H4 (cell line): Measurements from ENCODE around the gene OR2T5. TPM values are rescaled to one million over a fixed set of nuclear protein-coding genes. Genes with fewer than 3 reads are reported as not detected.
"Not testable (repeated sequence)": the region's sequence is repeated elsewhere in the genome, so short reads cannot be mapped to it uniquely, and the experiment has no call there.

Experiments
- DNase-seq: peaks from one replicate; pipeline ENCODE4 v3.0.0-alpha.2; 2015; ENCODE audit warnings: low spot score
- total RNA-seq: library from RNA; depleted of rRNA; stranded (reverse); fragments of >200 nt; shearing (Covaris generic); gene quantifications from 2 replicates; pipeline ENCODE4 v1.2.3, GENCODE V29; 2014; rRNA removed

Gene OR2T5, protein sequence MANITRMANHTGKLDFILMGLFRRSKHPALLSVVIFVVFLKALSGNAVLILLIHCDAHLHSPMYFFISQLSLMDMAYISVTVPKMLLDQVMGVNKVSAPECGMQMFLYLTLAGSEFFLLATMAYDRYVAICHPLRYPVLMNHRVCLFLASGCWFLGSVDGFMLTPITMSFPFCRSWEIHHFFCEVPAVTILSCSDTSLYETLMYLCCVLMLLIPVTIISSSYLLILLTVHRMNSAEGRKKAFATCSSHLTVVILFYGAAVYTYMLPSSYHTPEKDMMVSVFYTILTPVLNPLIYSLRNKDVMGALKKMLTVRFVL
- total RNA-seq = not detected in 2 replicates

DNA sequence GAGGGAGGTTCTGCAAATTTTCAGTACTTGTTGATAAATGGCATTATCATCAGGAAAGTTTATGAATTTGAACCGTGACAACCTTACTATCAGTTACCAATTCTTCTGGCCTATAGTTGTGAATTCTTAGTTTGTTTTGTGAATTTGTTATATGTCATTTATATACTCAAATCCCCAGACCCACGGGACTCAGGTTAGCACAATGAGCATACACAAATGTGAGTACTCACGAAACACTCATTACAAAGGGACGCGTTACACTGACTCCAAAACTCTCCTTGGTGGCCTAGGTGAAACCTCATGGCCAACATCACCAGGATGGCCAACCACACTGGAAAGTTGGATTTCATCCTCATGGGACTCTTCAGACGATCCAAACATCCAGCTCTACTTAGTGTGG, at the start of gene OR2T5:
Gene OR2T5 (plus strand): TSS at position 301 of the 400 bp plus-strand sequence. CDS start 0 bp downstream, at position 301.
- not testable (repeated sequence) for DNase-seq

DNA sequence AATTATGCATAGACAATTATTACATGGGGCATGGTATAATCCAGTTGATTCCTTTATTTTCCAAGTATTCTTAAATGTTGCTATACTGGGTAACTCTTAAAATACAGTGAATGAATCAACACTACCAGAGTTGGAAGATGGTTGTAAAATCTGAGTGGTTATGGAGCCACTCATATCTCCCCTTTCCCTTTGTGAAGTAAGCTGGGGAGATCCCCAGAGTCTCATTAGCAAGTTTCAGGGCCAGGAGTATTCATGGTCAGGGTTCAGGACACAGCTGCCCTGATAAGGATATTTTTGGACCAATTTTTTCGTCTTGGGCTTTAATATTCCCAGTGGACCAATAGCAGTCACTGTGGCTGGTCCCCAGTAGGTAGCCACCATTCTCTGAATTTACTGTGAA, 49.7 kb upstream of the OR2T5 start:
- DNase-seq = not testable (repeated sequence)

DNA sequence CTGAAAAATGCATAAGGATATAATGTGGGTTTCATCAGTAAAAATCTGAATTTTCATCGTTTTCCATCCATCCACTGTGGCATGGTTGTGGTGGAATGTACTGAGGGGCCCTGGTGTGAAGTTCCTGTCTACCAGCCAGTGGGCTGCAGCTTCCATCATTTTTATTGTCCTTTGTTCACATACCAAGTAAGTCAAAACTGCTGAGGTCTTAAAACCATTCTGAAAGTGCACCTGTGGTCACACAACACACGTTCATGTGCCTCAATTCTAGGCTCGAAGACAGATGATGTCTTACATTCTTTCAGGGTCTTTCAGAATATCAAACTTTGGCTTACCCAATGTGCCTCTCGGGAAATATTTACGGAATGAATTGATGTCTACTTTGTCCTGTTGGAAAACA, 49.1 kb upstream of the OR2T5 start:
- not testable (repeated sequence) for DNase-seq

DNA sequence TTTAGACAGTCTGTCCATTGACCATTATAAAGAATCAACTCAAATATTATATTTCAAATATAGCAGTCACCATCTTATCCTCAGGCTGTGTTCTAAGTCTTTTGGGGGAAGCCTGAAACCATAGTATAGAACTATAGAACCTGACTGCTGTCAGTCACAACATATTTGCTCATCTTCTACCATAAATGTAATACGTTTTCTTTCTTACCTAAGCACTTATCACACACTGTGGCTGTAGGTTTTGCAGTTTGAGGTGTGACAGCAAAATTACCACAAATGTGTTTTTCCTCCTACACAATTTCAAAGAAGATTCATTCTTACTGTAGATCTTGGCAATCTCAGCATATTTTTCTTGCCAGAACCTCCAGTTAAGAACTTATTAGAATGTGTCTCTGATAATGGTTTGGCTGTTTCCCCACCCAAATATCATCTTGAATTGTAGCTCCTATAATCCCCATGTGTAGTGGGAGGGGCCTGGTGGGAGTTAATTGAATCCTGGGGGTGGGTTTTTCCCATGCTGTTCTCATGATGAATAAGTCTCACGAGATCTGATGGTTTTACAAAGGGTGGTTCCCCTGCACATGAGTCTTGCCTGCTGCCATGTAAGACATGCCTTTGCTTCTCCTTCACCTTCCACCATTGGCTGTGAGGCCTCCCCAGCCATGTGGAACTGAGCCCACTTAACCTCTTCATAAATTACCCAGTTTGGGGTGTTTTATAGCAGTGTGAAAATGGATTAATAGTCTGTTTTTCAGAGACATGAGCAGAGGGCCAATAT, 45.7 kb upstream of the OR2T5 start:
- DNase-seq = not testable (repeated sequence)

DNA sequence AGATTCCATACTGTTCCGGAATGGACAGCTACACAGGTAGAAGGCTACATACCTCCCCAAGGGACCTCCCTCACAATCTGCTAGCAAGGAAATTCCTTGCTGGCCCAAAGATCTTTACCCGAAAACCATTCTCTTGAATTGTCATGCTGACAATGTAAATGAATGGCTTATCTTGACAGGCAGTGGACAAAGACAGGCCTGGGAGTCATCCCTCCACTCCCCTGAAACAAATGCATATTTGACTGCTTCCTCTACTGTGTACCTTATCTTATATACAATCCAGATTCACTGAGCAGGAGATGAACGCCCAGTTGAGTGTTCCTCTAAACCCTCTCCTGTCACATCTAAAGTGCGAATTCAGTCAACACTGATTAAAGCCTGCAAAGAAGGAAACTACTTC, 43.8 kb upstream of the OR2T5 start:
- not testable (repeated sequence) for DNase-seq

DNA sequence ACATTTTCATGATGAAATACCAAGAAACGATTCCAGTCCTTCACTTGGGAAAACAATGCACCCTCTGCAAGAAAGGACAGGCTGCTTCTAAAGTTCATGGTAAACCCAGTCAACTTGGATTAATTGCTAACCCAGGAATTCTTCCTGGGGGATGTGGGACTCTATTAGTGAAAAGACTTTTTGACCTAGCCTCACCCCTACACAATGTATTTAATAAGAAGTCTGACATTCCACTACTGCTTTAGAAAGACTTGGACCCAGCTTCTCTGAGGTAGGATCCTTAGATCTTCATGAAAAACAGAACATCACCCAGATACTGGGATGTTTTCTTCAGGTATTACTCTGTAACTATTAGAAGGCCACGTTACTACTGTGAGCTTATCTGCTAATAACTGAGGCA, 43.0 kb upstream of the OR2T5 start, which contains the start of gene OR2T2:
Gene OR2T2 (plus strand): TSS at position 239 of the 400 bp plus-strand sequence. CDS start 7,161 bp downstream, outside the sequence.
- DNase-seq = not testable (repeated sequence)

DNA sequence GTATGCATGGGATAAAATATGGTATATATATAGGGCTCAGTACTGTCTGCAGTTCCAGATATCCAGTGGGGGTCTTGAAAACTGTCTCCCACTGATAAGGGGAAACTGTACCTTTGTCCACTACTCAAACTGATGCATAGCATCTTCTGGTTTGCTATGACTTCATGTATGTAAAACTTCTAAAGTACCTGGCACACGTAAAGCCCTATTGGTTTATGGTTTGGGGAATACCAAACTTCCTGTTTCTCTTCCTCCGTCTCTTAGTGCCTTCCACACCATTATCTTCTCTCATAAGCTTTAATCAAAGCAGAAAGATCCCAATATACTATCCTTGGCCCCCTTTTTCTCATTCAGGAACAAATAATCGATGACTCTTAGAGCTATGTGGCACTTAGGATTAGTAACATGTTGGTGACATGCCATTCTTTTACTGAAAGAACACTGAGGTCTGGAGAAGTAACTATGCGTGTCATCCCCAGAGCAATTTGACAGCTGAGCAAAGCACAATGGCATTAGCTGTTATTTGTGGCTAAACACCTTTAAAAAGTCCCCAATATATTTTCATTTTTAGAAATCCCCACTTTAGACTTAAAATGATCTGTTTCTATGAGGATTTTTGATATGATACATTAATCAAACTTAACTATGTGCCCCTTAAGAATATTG, 39.8 kb upstream of the OR2T5 start:
- DNase-seq = not testable (repeated sequence)

DNA sequence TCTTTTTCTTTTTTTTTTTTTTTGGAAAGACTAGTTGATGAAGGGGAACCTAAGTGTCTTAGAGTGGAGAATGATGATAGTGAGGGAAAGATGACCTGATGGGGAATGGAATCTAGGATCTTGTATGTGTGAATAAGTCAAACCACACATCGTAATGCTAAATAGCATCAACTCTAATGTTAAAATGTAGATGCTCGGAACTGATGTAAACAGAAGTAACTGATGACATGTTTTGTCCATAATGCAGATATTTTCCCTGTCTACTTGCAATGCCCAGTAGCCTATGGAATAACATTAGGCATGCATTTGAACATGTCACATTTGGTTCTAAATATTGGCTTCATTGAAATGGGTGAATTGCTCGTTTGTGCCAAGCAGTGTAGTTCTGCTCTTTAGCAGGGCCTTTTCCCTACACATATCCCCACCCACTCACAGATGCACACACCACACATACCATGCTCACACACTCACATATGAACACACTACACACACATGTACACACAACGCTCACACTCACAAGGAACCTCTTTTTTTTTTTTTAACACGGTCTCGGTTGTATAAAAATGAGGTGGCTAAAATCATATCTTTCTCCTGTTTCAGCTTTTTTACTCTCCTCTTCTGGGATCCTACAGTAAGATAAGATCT, 38.4 kb upstream of the OR2T5 start:
- DNase-seq = not testable (repeated sequence)

DNA sequence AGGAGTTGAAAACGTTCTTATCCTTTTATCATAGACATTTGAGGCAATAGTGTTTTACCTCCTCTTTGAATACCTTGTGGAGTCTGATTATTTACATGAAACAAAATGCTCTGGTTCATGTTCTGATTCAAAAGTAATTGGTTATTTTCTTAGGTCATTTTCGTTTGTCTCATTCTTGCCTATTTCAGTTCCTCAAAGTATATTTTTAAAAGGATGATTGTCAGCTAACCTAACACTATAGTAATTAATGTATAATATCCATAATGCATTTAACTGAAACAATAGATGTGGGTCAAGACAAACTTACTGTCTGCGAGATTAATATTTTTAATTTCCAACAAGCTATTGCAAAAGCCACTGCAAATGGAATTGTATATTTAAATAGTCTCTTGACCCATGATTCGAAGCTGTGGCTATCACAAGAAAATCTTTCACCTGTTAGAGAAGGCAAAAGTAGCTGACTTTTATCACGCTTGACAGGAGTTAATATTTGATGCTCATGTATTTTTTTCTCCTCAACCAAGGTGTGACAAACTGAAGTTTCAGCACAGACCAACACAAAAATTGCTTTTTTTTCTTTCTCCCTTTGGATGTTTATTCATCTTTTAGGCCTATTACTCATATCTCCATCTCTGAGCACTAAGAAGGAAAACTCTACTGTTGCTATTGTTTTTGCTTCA, 37.8 kb upstream of the OR2T5 start:
- DNase-seq = not testable (repeated sequence)

DNA sequence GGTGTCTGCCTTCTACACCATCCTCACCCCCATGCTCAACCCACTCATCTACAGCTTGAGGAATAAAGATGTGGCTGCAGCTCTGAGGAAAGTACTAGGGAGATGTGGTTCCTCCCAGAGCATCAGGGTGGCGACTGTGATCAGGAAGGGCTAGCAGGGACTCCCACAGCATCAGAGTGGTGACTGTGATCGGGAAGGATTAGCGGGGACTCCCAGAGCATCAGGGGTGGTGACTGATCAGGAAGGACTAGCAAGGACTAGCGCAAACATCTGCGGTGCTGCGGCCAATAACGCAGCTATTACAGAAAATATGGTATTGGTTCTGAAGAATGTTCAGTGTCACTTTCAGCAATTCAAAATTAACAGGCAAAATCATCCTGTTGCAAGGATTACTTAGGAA, 34.8 kb upstream of the OR2T5 start:
- not testable (repeated sequence) for DNase-seq

DNA sequence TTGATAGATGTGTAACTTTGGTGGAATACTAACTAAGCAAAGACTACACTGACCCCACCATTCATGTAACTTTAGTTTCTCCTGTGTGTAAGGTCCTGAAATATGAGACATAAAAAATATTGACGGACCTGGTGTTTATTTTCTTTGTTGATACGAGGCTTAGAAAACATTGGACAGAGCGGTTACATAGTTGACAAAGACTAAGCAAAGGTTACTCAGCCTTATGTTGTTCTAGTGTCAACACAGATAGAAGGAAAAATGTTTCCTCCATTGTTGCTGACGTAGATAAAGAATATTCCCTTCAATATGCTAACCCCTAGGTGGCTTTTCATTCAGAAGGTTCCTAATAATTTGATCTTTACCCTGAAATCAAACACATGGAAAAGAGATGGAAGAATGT, 33.3 kb upstream of the OR2T5 start:
- not testable (repeated sequence) for DNase-seq

DNA sequence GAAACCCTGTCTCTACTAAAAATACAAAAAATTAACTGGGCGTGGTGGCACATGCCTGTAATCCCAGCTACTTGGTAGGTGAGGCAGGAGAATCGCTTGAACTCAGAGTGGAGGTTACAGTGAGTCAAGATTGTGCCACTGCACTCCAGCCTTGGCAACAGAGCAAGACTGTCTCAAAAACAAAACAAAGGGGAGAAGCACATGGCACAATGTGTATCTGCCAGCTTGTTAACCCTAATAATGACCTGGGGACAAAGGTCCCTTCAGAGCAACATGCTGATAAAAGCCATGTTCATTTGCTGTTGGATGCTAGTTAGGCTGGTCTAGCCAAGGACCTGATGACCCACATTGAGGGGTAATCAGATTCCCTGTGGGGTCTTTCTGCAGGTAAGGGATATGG, 31.8 kb upstream of the OR2T5 start:
- DNase-seq = not testable (repeated sequence)

DNA sequence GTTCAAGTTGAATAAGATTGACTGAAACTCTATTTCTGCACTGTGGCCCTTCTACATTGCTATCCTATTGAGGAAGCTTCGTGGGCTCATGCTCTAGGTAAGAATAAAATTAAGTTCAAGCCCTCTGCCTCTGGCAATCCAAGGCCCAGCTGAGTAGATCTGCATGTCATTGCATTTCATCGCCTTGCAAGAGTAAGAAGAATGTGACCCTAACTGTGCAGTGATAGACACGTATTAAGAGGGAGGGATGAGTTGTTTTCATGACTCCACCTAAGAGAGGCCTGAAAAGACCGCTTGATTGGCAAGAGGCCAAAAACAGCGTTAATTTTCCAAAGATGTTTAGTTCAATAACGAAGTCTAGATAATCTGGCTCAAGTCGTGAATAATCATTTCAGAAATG, 29.3 kb upstream of the OR2T5 start:
- DNase-seq = not testable (repeated sequence)

DNA sequence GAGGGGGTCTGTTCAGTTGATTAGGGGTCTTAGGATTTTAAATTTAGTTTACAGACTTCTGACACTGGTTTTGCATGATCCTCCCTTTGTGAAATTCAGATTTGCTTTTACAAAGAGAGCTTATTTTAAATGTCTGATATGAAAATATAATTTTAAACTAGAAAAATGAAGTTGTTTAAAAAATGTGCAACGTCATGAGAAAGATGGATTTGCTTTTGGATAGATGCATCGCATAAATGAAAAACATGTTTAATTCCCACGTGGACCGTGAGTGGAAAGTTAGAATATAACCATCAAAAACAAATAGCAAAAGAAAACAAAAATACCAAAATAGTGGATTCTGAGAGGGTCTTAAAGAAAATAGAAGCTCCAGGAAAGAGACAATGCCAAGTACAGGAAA, 17.2 kb upstream of the OR2T5 start:
- DNase-seq = no peak

DNA sequence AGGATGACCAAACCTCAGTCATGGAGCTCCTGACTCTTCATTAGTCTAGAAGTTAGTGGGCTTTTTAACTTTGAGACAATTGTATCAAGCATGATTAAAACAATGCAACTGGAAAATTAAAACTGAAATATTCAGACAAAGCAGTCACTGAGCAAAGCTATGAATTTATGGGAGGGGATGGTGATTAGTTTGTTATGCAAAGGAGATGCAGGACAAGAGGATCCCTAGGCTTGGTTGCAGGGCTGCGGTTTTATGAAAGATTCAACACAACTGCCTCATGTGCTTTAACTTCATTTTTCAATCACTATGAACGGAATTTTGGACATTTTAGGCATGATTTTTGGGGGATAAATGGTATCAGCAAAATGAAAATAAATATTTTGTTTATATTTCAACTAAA, 16.3 kb upstream of the OR2T5 start:
- not testable (repeated sequence) for DNase-seq

DNA sequence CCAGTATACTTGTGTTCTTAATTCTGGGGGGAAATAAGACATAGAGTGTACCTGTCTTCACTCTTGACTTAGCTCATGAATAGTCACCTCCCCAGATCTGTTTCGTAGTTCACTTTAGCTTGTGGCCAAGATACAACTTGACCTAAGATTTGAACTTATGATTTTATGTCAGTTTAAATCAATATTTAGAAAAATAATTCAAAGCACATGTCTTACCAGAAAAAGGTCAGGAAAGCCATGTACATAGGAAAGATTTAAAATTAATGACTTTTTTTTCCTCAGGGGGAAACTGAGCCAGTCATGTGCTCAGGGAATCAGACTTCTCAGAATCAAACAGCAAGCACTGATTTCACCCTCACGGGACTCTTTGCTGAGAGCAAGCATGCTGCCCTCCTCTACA, 15.3 kb upstream of the OR2T5 start, which contains the start of gene OR2T3:
Gene OR2T3 (plus strand): TSS at position 301 of the 400 bp plus-strand sequence. CDS start 0 bp downstream, at position 301.
- not testable (repeated sequence) for DNase-seq

DNA sequence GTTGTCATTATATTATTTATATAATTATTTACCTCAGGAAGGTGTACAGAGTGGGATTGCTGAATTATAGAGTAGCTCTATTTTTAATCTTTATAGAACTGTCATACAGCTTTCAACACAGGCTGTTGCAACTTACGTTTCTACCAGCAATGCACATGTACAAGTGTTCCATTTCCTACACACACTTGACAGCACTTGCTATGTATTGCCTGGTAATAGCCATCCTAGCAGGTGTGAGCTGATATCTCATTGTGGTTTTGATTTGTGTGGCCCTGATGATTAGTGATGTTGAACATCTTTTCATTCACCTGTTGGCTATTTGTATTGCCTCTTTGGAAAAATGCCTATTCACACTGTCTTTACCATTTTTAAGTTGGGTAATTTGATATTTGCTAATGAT, 12.7 kb upstream of the OR2T5 start:
- not testable (repeated sequence) for DNase-seq

DNA sequence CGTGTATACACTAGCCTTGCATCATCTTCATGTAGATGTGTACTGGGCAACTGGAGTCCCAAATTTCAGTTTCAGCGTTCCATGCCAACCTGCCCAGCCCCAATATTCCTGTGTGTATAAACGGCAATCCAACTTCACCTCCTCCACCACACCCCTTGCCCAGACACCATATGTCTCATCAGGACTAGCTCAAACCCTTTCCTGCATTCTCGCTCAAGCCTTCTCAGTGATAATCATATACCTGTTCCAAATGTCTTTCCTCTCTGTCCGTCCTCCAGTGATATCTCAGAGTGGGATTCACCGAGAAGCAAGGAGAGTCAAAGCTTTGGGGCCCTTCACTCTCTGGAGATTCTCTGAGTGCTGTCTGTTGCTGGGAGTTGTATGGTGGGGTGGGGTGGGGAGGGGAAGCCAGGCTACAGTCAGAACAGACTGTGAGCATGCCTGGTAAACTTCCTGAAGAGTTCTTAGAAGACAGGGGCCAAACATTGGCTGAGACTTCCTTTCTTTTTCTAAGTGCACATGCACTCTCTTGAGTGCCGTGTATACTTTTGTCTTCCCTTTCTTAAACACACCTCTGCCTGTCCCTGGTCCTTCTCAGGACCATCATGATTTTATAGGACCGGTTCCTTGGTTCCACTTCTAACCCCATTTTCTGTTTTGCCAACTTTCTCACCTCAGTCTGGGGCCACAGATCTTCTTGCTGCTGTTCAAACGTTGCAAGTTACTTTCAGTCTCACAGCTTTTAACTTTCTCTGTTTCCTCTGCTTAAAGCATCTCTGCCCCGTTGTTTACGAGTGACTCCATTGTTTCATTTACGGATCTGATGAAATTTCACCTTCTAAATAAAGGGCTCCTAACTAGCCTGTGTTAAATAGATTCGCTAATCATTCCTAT, 6.5 kb upstream of the OR2T5 start:
- not testable (repeated sequence) for DNase-seq

DNA sequence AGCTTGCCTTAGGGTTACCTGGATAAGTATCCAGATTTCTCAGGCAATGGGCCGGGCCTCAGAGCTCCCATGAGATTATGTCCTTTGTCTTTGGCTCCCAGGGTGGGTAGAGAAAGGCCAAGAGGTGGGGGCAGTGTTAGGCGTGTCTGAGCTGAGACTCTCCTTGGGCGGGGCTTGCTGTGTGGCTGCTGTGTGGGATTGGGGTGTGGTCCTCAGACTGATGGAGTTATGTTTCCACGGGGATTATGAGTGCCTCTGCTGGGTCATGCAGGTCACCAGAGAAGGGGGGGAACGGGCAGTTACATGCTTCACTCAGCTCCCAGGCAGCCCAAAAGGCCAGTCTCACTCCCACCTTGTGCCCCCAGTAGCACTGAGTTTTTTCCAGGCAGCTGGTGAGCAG, 8.3 kb downstream of the OR2T5 start:
- not testable (repeated sequence) for DNase-seq
